Measurements from ENCODE around the gene CARHSP1.

CARHSP1 gene

GRCh38 chr16:8893426-8893825, 24.6 kb upstream of the CARHSP1 start:
- no peak for TF ChIP-seq EZH2phosphoT487 (IDR thresholded peaks at IDR 0.05; ENCODE audit: borderline replicate concordance)
- no peak for TF ChIP-seq CTCF (conservative IDR thresholded peaks at IDR 0.05; ENCODE audit: low read length)
- Histone ChIP-seq H3K9me3 (ENCODE audit: insufficient read depth, low read depth, low read length) (no peaks in the 10 kb centered on the region), H4K20me1 (ENCODE audit: insufficient read depth, low read length, poor library complexity, severe bottlenecking) (no peaks in the 10 kb centered on the region), H3K9ac (ENCODE audit: low read depth, low read length, poor library complexity, severe bottlenecking) (no peak overlapping the region), H3K4me2 (ENCODE audit: low read depth, low read length, poor library complexity, severe bottlenecking) (no peak overlapping the region), H3K4me1 (ENCODE audit: insufficient read depth, low read length, poor library complexity, severe bottlenecking) (no peaks in the 10 kb centered on the region), H3K36me3 (ENCODE audit: insufficient read depth, low read length) (peaks cover 39% of the 10 kb centered on the region; the same call in 1 of the 2 replicates), H3K4me3 (ENCODE audit: low read length, poor library complexity, severe bottlenecking) (no peak overlapping the region), H3F3A (ENCODE audit: low read depth) (no peaks in the 10 kb centered on the region), H2AFZ (ENCODE audit: low read length) (no peak overlapping the region), H3K9me2 (replicated peaks; ENCODE audit: low read depth, low read length) (no peaks in the 10 kb centered on the region), H3K27me3 (ENCODE audit: insufficient read depth, low read length, poor library complexity, severe bottlenecking) (no peaks in the 10 kb centered on the region), H3K79me2 (ENCODE audit: insufficient read depth, low read length) (no peaks in the 10 kb centered on the region)

GRCh38 chr16:8892101-8892575, 23.3 kb upstream of the CARHSP1 start:
- H3K36me3 ChIP-seq (ENCODE audit: insufficient read depth, low read length), result peaks cover 34% of the 10 kb centered on the region; the same call in 1 of the 2 replicates
- H4K20me1 ChIP-seq (ENCODE audit: insufficient read depth, low read length, poor library complexity, severe bottlenecking), result no peaks in the 10 kb centered on the region
- no peak overlapping the region for H3K4me2 ChIP-seq (ENCODE audit: low read depth, low read length, poor library complexity, severe bottlenecking)
- H3K4me1 ChIP-seq (ENCODE audit: insufficient read depth, low read length, poor library complexity, severe bottlenecking), result no peaks in the 10 kb centered on the region
- no peak overlapping the region for H3K9ac ChIP-seq (ENCODE audit: low read depth, low read length, poor library complexity, severe bottlenecking)
- no peaks in the 10 kb centered on the region for H3K27me3 ChIP-seq (ENCODE audit: insufficient read depth, low read length, poor library complexity, severe bottlenecking)
- H3F3A ChIP-seq (ENCODE audit: low read depth), result no peaks in the 10 kb centered on the region
- no peaks in the 10 kb centered on the region for H3K9me2 ChIP-seq (replicated peaks; ENCODE audit: low read depth, low read length)
- no peak overlapping the region for H2AFZ ChIP-seq (ENCODE audit: low read length)
- no peak overlapping the region for H3K4me3 ChIP-seq (ENCODE audit: low read length, poor library complexity, severe bottlenecking)
- no peaks in the 10 kb centered on the region for H3K9me3 ChIP-seq (ENCODE audit: insufficient read depth, low read depth, low read length)
- TF ChIP-seq EZH2phosphoT487 (IDR thresholded peaks at IDR 0.05; ENCODE audit: borderline replicate concordance) (no peak), CTCF (conservative IDR thresholded peaks at IDR 0.05; ENCODE audit: low read length) (no peak)
- H3K79me2 ChIP-seq (ENCODE audit: insufficient read depth, low read length), result no peaks in the 10 kb centered on the region

GRCh38 chr16:8890549-8890921, 21.7 kb upstream of the CARHSP1 start:
- Histone ChIP-seq H3K9ac (ENCODE audit: low read depth, low read length, poor library complexity, severe bottlenecking) (no peak overlapping the region), H3F3A (ENCODE audit: low read depth) (no peaks in the 10 kb centered on the region), H3K9me3 (ENCODE audit: insufficient read depth, low read depth, low read length) (no peaks in the 10 kb centered on the region), H3K36me3 (ENCODE audit: insufficient read depth, low read length) (peaks cover 24% of the 10 kb centered on the region; the same call in 1 of the 2 replicates), H3K79me2 (ENCODE audit: insufficient read depth, low read length) (no peaks in the 10 kb centered on the region), H3K9me2 (replicated peaks; ENCODE audit: low read depth, low read length) (no peaks in the 10 kb centered on the region), H4K20me1 (ENCODE audit: insufficient read depth, low read length, poor library complexity, severe bottlenecking) (no peaks in the 10 kb centered on the region), H3K4me3 (ENCODE audit: low read length, poor library complexity, severe bottlenecking) (no peak overlapping the region), H3K4me2 (ENCODE audit: low read depth, low read length, poor library complexity, severe bottlenecking) (no peak overlapping the region), H3K4me1 (ENCODE audit: insufficient read depth, low read length, poor library complexity, severe bottlenecking) (no peaks in the 10 kb centered on the region), H3K27me3 (ENCODE audit: insufficient read depth, low read length, poor library complexity, severe bottlenecking) (no peaks in the 10 kb centered on the region), H2AFZ (ENCODE audit: low read length) (no peak overlapping the region)
- no peak for TF ChIP-seq EZH2phosphoT487 (IDR thresholded peaks at IDR 0.05; ENCODE audit: borderline replicate concordance)

- H3K36me3 ChIP-seq (ENCODE audit: insufficient read depth, low read length), result peaks cover 19% of the 10 kb centered on the region; the same call in 1 of the 2 replicates
These were observed 21.2 kb upstream of the CARHSP1 start for GRCh38 chr16:8889893-8890548.

More at GRCh38 chr16:8889893-8890548, 21.2 kb upstream of the CARHSP1 start:
- Histone ChIP-seq H3K9me2 (replicated peaks; ENCODE audit: low read depth, low read length) (no peaks in the 10 kb centered on the region), H3K4me2 (ENCODE audit: low read depth, low read length, poor library complexity, severe bottlenecking) (no peak overlapping the region), H2AFZ (ENCODE audit: low read length) (no peak overlapping the region), H3F3A (ENCODE audit: low read depth) (no peaks in the 10 kb centered on the region), H3K27me3 (ENCODE audit: insufficient read depth, low read length, poor library complexity, severe bottlenecking) (no peaks in the 10 kb centered on the region), H3K9ac (ENCODE audit: low read depth, low read length, poor library complexity, severe bottlenecking) (no peak overlapping the region), H3K4me1 (ENCODE audit: insufficient read depth, low read length, poor library complexity, severe bottlenecking) (no peaks in the 10 kb centered on the region), H4K20me1 (ENCODE audit: insufficient read depth, low read length, poor library complexity, severe bottlenecking) (no peaks in the 10 kb centered on the region), H3K79me2 (ENCODE audit: insufficient read depth, low read length) (no peaks in the 10 kb centered on the region), H3K9me3 (ENCODE audit: insufficient read depth, low read depth, low read length) (no peaks in the 10 kb centered on the region), H3K4me3 (ENCODE audit: low read length, poor library complexity, severe bottlenecking) (no peak overlapping the region)
- TF ChIP-seq CTCF (conservative IDR thresholded peaks at IDR 0.05; ENCODE audit: low read length) (no peak), EZH2phosphoT487 (IDR thresholded peaks at IDR 0.05; ENCODE audit: borderline replicate concordance) (no peak)

Data from Loucy (cell line).